ENCODE results near the gene KBTBD13. TPM values are rescaled to one million over a fixed set of nuclear protein-coding genes. Genes with fewer than 3 reads are reported as not detected.

KBTBD13 gene
- total and polyA plus RNA-seq, 12 donors, result 0.84 to 20.5 (median 4.6) TPM

DNA sequence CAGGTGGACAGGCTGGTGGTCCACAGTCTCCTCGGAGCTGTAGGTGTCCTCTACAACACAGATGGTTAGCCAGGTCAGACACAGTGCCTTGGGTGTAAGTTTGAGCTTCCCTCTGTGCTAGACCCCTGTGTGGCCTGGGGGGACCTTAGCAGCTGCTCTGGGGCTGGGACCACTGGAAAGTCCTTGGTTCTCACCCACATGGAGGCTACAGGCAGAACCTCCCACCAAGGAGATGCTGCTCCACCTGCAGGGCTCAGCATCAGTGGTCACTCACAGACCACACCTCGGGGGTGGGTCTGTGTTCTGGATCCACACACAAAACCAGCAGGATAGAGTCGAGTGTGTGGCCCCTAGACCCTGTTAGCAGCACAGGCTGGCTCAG lies 17.2 kb upstream of the KBTBD13 start:
- peak overlapping the region in 6 of 10 donors; percentile 35 to 61 (median 46) for H3K27ac ChIP-seq
- ATAC-seq (no peak), DNase-seq (no peak)
- no peak for TF ChIP-seq CTCF (IDR thresholded peaks at IDR 0.05)
- H3K9me3 ChIP-seq, result no peaks in the 10 kb centered on the region
- H3K27me3 ChIP-seq, result no peaks in the 10 kb centered on the region
- 80 to 83% methylated on average over 3 of the region's 3 CpGs for WGBS, 2 donors
- peaks cover 0 to 35% (median 0%) of the 10 kb centered on the region in 9 donors for H3K36me3 ChIP-seq
- H3K4me3 ChIP-seq, result no peak overlapping the region
- intact Hi-C loops (cut with DNase I), result loop anchor here in 4 of 10 donors (5.0 to 10.0 kb wide), 4 partner anchors 38 to 225 kb away; partner anchors contain the start of gene PARP16 (in 1 of the 4)
- peaks cover 9 to 83% (median 42%) of the 10 kb centered on the region in 9 donors for H3K4me1 ChIP-seq

- no peak for TF ChIP-seq CTCF (IDR thresholded peaks at IDR 0.05)
- DNase-seq (no peak), ATAC-seq (peak in 4 of 8 donors; percentile 11 to 58 (median 18))
- H3K9me3 ChIP-seq, result no peaks in the 10 kb centered on the region
- intact Hi-C loops (cut with DNase I), result loop anchor here in 4 of 10 donors (5.0 to 10.0 kb wide), 4 partner anchors 37 to 225 kb away; partner anchors contain the start of gene PARP16 (in 1 of the 4)
- H3K27ac ChIP-seq, result peak overlapping the region in 7 of 10 donors; percentile 31 to 61 (median 45)
- H3K27me3 ChIP-seq, result peaks cover 0 to 5% (median 0%) of the 10 kb centered on the region in 7 donors
- H3K4me3 ChIP-seq, result no peak overlapping the region
- peaks cover 9 to 83% (median 36%) of the 10 kb centered on the region in 9 donors for H3K4me1 ChIP-seq
- 69 to 73% methylated on average over 4 of the region's 4 CpGs for WGBS, 2 donors
- peaks cover 0 to 35% (median 0%) of the 10 kb centered on the region in 9 donors for H3K36me3 ChIP-seq
Measured at GRCh38 chr15:65059931-65060596, 16.5 kb upstream of the KBTBD13 start.

DNA sequence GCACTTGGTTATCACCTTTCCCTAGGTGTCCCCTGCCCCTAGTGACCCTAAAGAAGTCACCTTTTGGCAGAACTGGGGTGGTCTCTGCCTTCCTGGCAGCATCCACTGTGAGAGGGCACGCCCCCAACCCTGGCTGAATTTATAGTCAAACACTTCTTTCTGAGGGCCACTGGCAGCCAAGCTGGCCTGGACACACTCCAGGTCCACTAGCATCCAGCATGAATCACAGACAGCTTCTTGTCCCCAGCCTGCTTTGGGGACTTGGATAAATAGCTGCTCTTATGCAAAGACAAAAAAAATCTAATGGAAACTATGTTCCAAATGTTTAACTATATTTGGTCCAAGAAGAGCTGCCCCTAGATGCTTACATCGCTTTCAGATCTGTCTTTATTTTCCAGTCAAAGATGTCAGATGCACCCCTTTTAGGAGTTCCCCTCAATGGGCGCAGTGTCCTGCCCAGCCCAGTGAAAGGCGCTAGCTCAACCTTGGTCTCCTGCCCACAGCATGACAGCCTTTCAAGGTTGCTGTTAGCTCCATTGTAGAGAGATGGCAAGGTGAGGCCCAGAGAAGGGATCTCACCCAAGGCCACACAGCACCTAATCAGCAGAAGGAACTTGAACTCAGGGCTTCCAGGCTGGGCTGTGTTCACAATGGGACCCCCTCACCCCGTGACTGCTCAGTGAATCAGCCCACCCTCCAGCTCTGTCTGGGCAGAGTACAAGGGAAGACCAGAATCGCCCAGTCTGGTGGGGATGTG lies 15.7 kb upstream of the KBTBD13 start:
- Histone ChIP-seq H3K4me3 (no peak overlapping the region), H3K9me3 (no peaks in the 10 kb centered on the region), H3K36me3 (peaks cover 0 to 35% (median 0%) of the 10 kb centered on the region in 9 donors), H3K27ac (peak overlapping the region in 8 of 10 donors; percentile 10 to 64 (median 52)), H3K27me3 (peaks cover 0 to 12% (median 0%) of the 10 kb centered on the region in 7 donors), H3K4me1 (peaks cover 7 to 80% (median 30%) of the 10 kb centered on the region in 9 donors)
- ATAC-seq, result peak in 6 of 8 donors; percentile 35 to 46 (median 40)
- peak in 1 of 2 donors; percentile 52 for DNase-seq
- intact Hi-C loops (cut with DNase I), result no loop called here
- no peak for TF ChIP-seq CTCF (IDR thresholded peaks at IDR 0.05)
- WGBS, 2 donors, result 80 to 85% methylated on average over 6 of the region's 6 CpGs

- Histone ChIP-seq H3K27me3 (peaks cover 0 to 25% (median 0%) of the 10 kb centered on the region in 7 donors), H3K27ac (peak overlapping the region in 4 of 10 donors; percentile 5 to 60 (median 28)), H3K4me3 (no peak overlapping the region), H3K36me3 (peaks cover 0 to 25% (median 0%) of the 10 kb centered on the region in 9 donors), H3K9me3 (no peaks in the 10 kb centered on the region), H3K4me1 (peaks cover 8 to 74% (median 25%) of the 10 kb centered on the region in 9 donors)
- no peak for DNase-seq
- ATAC-seq, result no peak
- intact Hi-C loops (cut with DNase I), result no loop called here
- TF ChIP-seq CTCF (IDR thresholded peaks at IDR 0.05), result no peak
- WGBS, 2 donors, result 90 to 93% methylated on average over 5 of the region's 5 CpGs
Measured at GRCh38 chr15:65062061-65062460, 14.5 kb upstream of the KBTBD13 start.
